Adrenal gland (tissue), 19 donors: Measurements from ENCODE around the gene STX18. TPM values are rescaled to one million over a fixed set of nuclear protein-coding genes. Genes with fewer than 3 reads are reported as not detected.

Experiments
- DNase-seq, 7 donors: peaks; one replicate each; pipeline ENCODE4 v3.0.0-alpha.2; 2019 to 2020
- H3K27ac ChIP-seq, 5 donors: fragments of 200-600 bp; sonication (generic) in 4 of 5; 1 replicate in 3 of 5; 2 replicates in 2 of 5; pipeline versions ENCODE4 v1.5.1 to v1.8.0; 2016 to 2020; ENCODE audit warnings: mild to moderate bottlenecking in 1 of 5
- H3K27me3 ChIP-seq: fragments of 200-600 bp; 2 replicates; pipeline ENCODE4 v1.8.0; 2021
- H3K36me3 ChIP-seq, 2 donors: fragments of 200-600 bp; replicated peaks in 1 of 2; 1 replicate in 1 of 2; 2 replicates in 1 of 2; pipeline versions ENCODE4 v1.5.1 to v1.8.0; 2018 to 2022
- H3K4me1 ChIP-seq, 2 donors: fragments of 200-600 bp; replicated peaks in 1 of 2; 1 replicate in 1 of 2; 2 replicates in 1 of 2; pipeline versions ENCODE4 v1.5.1 to v1.8.0; 2018 to 2021
- H3K4me3 ChIP-seq, 4 donors: fragments of 200-600 bp; sonication (generic) in 3 of 4; one replicate each; pipeline ENCODE4 v1.5.1; 2016 to 2018
- H3K9me3 ChIP-seq, 3 donors: fragments of 200-600 bp; sonication (generic) in 1 of 3; replicated peaks in 1 of 3; 1 replicate in 2 of 3; 2 replicates in 1 of 3; pipeline versions ENCODE4 v1.5.1 to v1.8.0; 2016 to 2021
- CTCF ChIP-seq, 6 experiments: fragments of 450-650 bp in 4 of 6; fragments of 200-600 bp in 2 of 6; sonication (generic) in 1 of 6; IDR thresholded peaks; 1 replicate in 5 of 6; 2 replicates in 1 of 6; pipeline versions ENCODE4 v1.5.1 to v1.8.0; 2016 to 2021; ENCODE audit warnings: antibody characterized with exemption in 6 of 6, mild to moderate bottlenecking in 2 of 6, moderate library complexity in 1 of 6
- POLR2A ChIP-seq, 2 donors: fragments of 450-650 bp; IDR thresholded peaks; one replicate each; pipeline ENCODE4 v1.6.1; 2017; ENCODE audit warnings: antibody characterized with exemption in 2 of 2, mild to moderate bottlenecking in 2 of 2, moderate library complexity in 1 of 2
- WGBS, 4 donors: extraction: QIAGEN DNeasy Blood & Tissue Kit in 2 of 4; methylation state at CpG; one replicate each; pipeline versions ENCODE4 v1.1.5 to v1.1.7; 2013 to 2017; 5-methylcytosine and 5-hydroxymethylcytosine counted together
- intact Hi-C, 2 donors: fragments of 100-400 bp; cut with DNase I; formaldehyde crosslinking; loops; one replicate each; pipeline versions ENCODE4 v1.14.1 to v1.15.0; 2022 to 2023
- long read RNA-seq, 10 donors: library from polyadenylated mRNA in 3 of 10; unstranded in 2 of 10; stranded (forward) in 1 of 10; transcript quantifications; one replicate each; pipeline ENCODE4 v2.0.0 and lab custom pipeline, GENCODE V29; 2021 to 2026
- polyA plus RNA-seq, 3 donors: library from polyadenylated mRNA; stranded (reverse); fragments of 200-250 nt in 2 of 3; fragments of 350-450 nt in 1 of 3; fragmentation: Illumina TruSeq in 1 of 3; extraction: RNeasy Lipid Tissue Mini Kit (QIAGEN cat#74804) in 1 of 3; gene quantifications; one replicate each; pipeline ENCODE4 v1.2.3, GENCODE V29; 2013 to 2014
- total RNA-seq, 9 donors: library from RNA; depleted of rRNA in 4 of 9; stranded (reverse); fragments of >200 nt in 4 of 9; fragments of 120-200 nt in 1 of 9; fragmentation: NEBNext Ultra II Directional in 1 of 9; extraction: Animal tissue kit (Norgen Biotek cat#: 25700) in 1 of 9; gene quantifications; one replicate each; pipeline versions ENCODE4 v1.1.0 to v1.2.4, GENCODE V29; 2013 to 2023
- donor health status: healthy with polysubstance abuse.
- donor health status: Bipolar disorder and iron deficiency.
- donor health status: DM: yes; HTN: yes; CAD: no.
- donor health status: DM: no; HTN: no; CAD: no.
- donor health status: DM: no; HTN: no; CAD: no.
- donor health status: DM: yes; HTN: yes; CAD: no.

The STX18 gene
- total RNA-seq = 10 to 100 TPM; 28.6 to 52.9 (median 35.4) TPM
- polyA plus RNA-seq = 10 to 100 TPM; 39.4 to 88.5 (median 60.8) TPM
- long read RNA-seq, donor 1, transcript STX18-201 (11 exons, 2,138 nt) = major isoform, 10 of 23 reads
- long read RNA-seq, donor 1, partial matches to known transcripts = 13 of 23 reads
- long read RNA-seq, donor 1, other reads (novel, unspliced or antisense) = 0 of 23 reads
- long read RNA-seq, donor 2, partial matches to known transcripts = 15 of 18 reads
- long read RNA-seq, donor 2, other reads (novel, unspliced or antisense) = 0 of 18 reads
- long read RNA-seq, donor 3, transcript STX18-201 (11 exons, 2,138 nt) = major isoform, 5 of 5 reads
- long read RNA-seq, donor 3, partial matches to known transcripts = 0 of 5 reads
- long read RNA-seq, donor 3, other reads (novel, unspliced or antisense) = 0 of 5 reads
- long read RNA-seq, donor 4, transcript STX18-201 (11 exons, 2,138 nt) = major isoform, 36 of 51 reads
- long read RNA-seq, donor 4, partial matches to known transcripts = 1 of 51 reads
- long read RNA-seq, donor 4, other reads (novel, unspliced or antisense) = 14 of 51 reads
- long read RNA-seq, donor 5, transcript STX18-201 (11 exons, 2,138 nt) = major isoform, 59 of 83 reads
- long read RNA-seq, donor 5, partial matches to known transcripts = 2 of 83 reads
- long read RNA-seq, donor 5, other reads (novel, unspliced or antisense) = 20 of 83 reads
- long read RNA-seq, donor 6, transcript STX18-201 (11 exons, 2,138 nt) = major isoform, 24 of 37 reads
- long read RNA-seq, donor 6, partial matches to known transcripts = 2 of 37 reads
- long read RNA-seq, donor 6, other reads (novel, unspliced or antisense) = 11 of 37 reads
- long read RNA-seq, donor 7, partial matches to known transcripts = 0 of 3 reads
- long read RNA-seq, donor 7, other reads (novel, unspliced or antisense) = 0 of 3 reads
- long read RNA-seq, donor 8, transcript STX18-201 (11 exons, 2,138 nt) = major isoform, 11 of 19 reads
- long read RNA-seq, donor 8, partial matches to known transcripts = 7 of 19 reads
- long read RNA-seq, donor 8, other reads (novel, unspliced or antisense) = 0 of 19 reads
- long read RNA-seq, donor 9, transcript STX18-201 (11 exons, 2,138 nt) = major isoform, 8 of 12 reads
- long read RNA-seq, donor 9, partial matches to known transcripts = 0 of 12 reads
- long read RNA-seq, donor 9, other reads (novel, unspliced or antisense) = 0 of 12 reads
- long read RNA-seq, donor 10, transcript STX18-201 (11 exons, 2,138 nt) = major isoform, 6 of 6 reads
- long read RNA-seq, donor 10, partial matches to known transcripts = 0 of 6 reads
- long read RNA-seq, donor 10, other reads (novel, unspliced or antisense) = 0 of 6 reads

GRCh38 chr4:4541661-4542570 lies at the start of gene STX18:
Gene STX18, minus strand, starts transcription at chr4:4542048. Its CDS starts 84 bp downstream, at chr4:4541964.
- TF ChIP-seq POLR2A (IDR thresholded peaks at IDR 0.05) = peak; percentile 81 to 84
- TF ChIP-seq CTCF (IDR thresholded peaks at IDR 0.05) = peak in 2 of 6 experiments; percentile 4 to 21
- Histone ChIP-seq H3K4me1 (peaks cover 11 to 31% of the 10 kb centered on the region in 2 donors), H3K36me3 (no peaks in the 10 kb centered on the region), H3K4me3 (peak within 1 kb of the TSS; percentile 37 to 93 (median 48)), H3K9me3 (no peaks in the 10 kb centered on the region), H3K27me3 (no peaks in the 10 kb centered on the region), H3K27ac (peak within 1 kb of the TSS; percentile 17 to 92 (median 80))
- peak; percentile 85 to 91 (median 87) for DNase-seq
- WGBS, 4 donors = 0 to 1% (median 0%) methylated on average over 9 to 76 of the region's 76 CpGs
- intact Hi-C loops = no loop called here

DNA sequence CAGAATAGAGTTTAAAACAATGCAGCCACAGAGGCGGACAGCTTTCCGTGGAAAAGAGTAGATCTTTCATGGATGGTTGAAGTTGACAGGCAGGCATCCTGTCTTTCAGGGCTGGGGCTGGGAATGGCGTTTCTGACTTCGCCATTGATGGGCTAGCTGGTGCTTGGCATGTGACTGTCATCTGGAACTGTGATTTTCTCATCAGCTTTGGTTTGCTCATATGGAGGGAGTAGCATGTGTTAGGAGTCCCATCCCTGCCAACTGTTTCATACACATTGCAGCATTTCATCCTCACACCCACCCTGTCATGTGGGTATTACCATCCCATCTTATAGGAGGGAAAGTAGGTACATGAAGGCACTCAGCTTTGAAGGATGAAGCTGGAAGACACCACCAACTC lies 49.2 kb upstream of the STX18 start:
- Histone ChIP-seq H3K4me3 (no peak overlapping the region), H3K27ac (no peak overlapping the region), H3K36me3 (no peaks in the 10 kb centered on the region), H3K27me3 (no peaks in the 10 kb centered on the region), H3K4me1 (no peaks in the 10 kb centered on the region), H3K9me3 (peaks cover 0 to 7% (median 0%) of the 10 kb centered on the region in 3 donors)
- TF ChIP-seq CTCF (IDR thresholded peaks at IDR 0.05) (no peak), POLR2A (IDR thresholded peaks at IDR 0.05) (no peak)
- intact Hi-C loops = no loop called here
- WGBS, 4 donors = 86 to 91% (median 86%) methylated on average over 4 of the region's 4 CpGs
- no peak for DNase-seq

GRCh38 chr4:4590546-4590945 lies 48.7 kb upstream of the STX18 start:
- Histone ChIP-seq H3K9me3 (peaks cover 0 to 6% (median 0%) of the 10 kb centered on the region in 3 donors), H3K27ac (no peak overlapping the region), H3K4me3 (no peak overlapping the region), H3K4me1 (no peaks in the 10 kb centered on the region), H3K36me3 (no peaks in the 10 kb centered on the region), H3K27me3 (no peaks in the 10 kb centered on the region)
- 50 to 82% (median 68%) methylated on average over 7 of the region's 7 CpGs for WGBS, 4 donors
- intact Hi-C loops = no loop called here
- no peak for TF ChIP-seq POLR2A (IDR thresholded peaks at IDR 0.05)
- no peak for TF ChIP-seq CTCF (IDR thresholded peaks at IDR 0.05)
- DNase-seq = no peak
